SK-N-SH (cell line): Measurements from ENCODE around the gene MADD. TPM values are rescaled to one million over a fixed set of nuclear protein-coding genes. Genes with fewer than 3 reads are reported as not detected.

Source experiments
- CTCF ChIA-PET: fragments of 300-600, 350-600 bp; formaldehyde crosslinking; extraction: SDS; loops from one replicate; lab custom pipeline; 2021; lab: Yijun Ruan, JAX
- POLR2A ChIA-PET: fragments of 350-600 bp; sonication (Branson Sonifier 250); formaldehyde crosslinking; extraction: SDS; loops from one replicate; lab custom pipeline; 2020; ENCODE audit warnings: antibody characterized with exemption, inconsistent platforms; lab: Yijun Ruan, JAX
- DNase-seq: peaks from one replicate; pipeline ENCODE4 v3.0.0; 2012
- H2AFZ ChIP-seq: fragments of 200-600 bp; sonication (generic); 2 replicates; pipeline ENCODE4 v1.8.1; 2016; ENCODE audit warnings: antibody characterized with exemption, mild to moderate bottlenecking, low read depth
- H3F3A ChIP-seq: fragments of 200-600 bp; sonication (generic); replicated peaks from 2 replicates; pipeline ENCODE3; 2016; ENCODE audit warnings: antibody characterized with exemption, mild to moderate bottlenecking; ENCODE audit not compliant: insufficient read depth
- H3K27ac ChIP-seq, 2 experiments: fragments of 200-500 bp in 1 of 2; fragments of 200-600 bp in 1 of 2; sonication (Bioruptor generic) in 1 of 2; sonication (generic), shearing (Covaris generic) in 1 of 2; 2 replicates each; pipeline versions ENCODE4 v1.5.1 to v1.6.1; 2014 to 2016; ENCODE audit warnings: low read depth in 2 of 2, inconsistent platforms in 1 of 2, low read length in 1 of 2, mild to moderate bottlenecking in 1 of 2, mixed read lengths in 1 of 2
- H3K27me3 ChIP-seq: fragments of 200-600 bp; sonication (generic), shearing (Covaris generic); 2 replicates; pipeline ENCODE4 v1.6.1; 2016; ENCODE audit warnings: mixed run types; ENCODE audit not compliant: insufficient read depth
- H3K36me3 ChIP-seq, 2 experiments: fragments of 200-500 bp in 1 of 2; fragments of 200-600 bp in 1 of 2; sonication (Bioruptor generic) in 1 of 2; sonication (generic) in 1 of 2; replicated peaks in 1 of 2; 2 replicates each; pipeline versions ENCODE3 to v1.5.1; 2014 to 2016; ENCODE audit warnings: low read length in 1 of 2, mild to moderate bottlenecking in 1 of 2; ENCODE audit not compliant: insufficient read depth in 2 of 2, control insufficient read depth in 1 of 2
- H3K4me1 ChIP-seq, 2 experiments: fragments of 200-500 bp in 1 of 2; fragments of 200-600 bp in 1 of 2; sonication (Bioruptor generic) in 1 of 2; sonication (generic), shearing (Covaris generic) in 1 of 2; 2 replicates each; pipeline versions ENCODE4 v1.5.1 to v1.6.1; 2014 to 2016; ENCODE audit warnings: low read depth in 1 of 2, low read length in 1 of 2, mixed run types in 1 of 2; ENCODE audit not compliant: insufficient read depth in 2 of 2, control insufficient read depth in 1 of 2
- H3K4me2 ChIP-seq: fragments of 200-600 bp; sonication (generic), shearing (Covaris generic); 2 replicates; pipeline ENCODE4 v1.6.1; 2017; ENCODE audit warnings: mixed run types
- H3K4me3 ChIP-seq, 2 experiments: fragments of 200-500 bp in 1 of 2; fragments of 200-600 bp in 1 of 2; sonication (Bioruptor generic) in 1 of 2; sonication (generic), shearing (Covaris generic) in 1 of 2; 2 replicates each; pipeline versions ENCODE4 v1.5.1 to v1.8.1; 2014 to 2016; ENCODE audit warnings: low read depth in 2 of 2, inconsistent platforms in 1 of 2, low read length in 1 of 2, mild to moderate bottlenecking in 1 of 2, mixed read lengths in 1 of 2, moderate library complexity in 1 of 2
- H3K79me2 ChIP-seq: fragments of 200-600 bp; sonication (generic); 2 replicates; pipeline ENCODE4 v1.8.1; 2017; ENCODE audit warnings: mild to moderate bottlenecking; ENCODE audit not compliant: insufficient read depth
- H3K9ac ChIP-seq: fragments of 200-600 bp; sonication (generic); 2 replicates; pipeline ENCODE4 v1.6.1; 2017; ENCODE audit warnings: mixed run types
- H3K9me2 ChIP-seq: fragments of 200-600 bp; sonication (generic); 2 replicates; pipeline ENCODE4 v1.6.1; 2017; ENCODE audit warnings: mixed run types
- H3K9me3 ChIP-seq: fragments of 200-600 bp; sonication (generic); 2 replicates; pipeline ENCODE4 v1.6.1; 2017; ENCODE audit warnings: mixed run types, mild to moderate bottlenecking, moderate library complexity
- H4K20me1 ChIP-seq: fragments of 200-600 bp; sonication (generic); 2 replicates; pipeline ENCODE4 v1.6.1; 2017; ENCODE audit warnings: mild to moderate bottlenecking, mixed run types; ENCODE audit not compliant: insufficient read depth
- CHD2 ChIP-seq: fragments of 150-350 bp; IDR thresholded peaks from 2 replicates; pipeline ENCODE4 v1.6.1; 2018; ENCODE audit warnings: low read length; ENCODE audit not compliant: partially characterized antibody
- CTCF ChIP-seq: fragments of 200-600 bp; sonication (generic); IDR thresholded peaks from 2 replicates; pipeline ENCODE4 v1.6.1; 2017; ENCODE audit warnings: antibody characterized with exemption, mild to moderate bottlenecking, moderate library complexity
- ELF1 ChIP-seq: IDR thresholded peaks from 2 replicates; pipeline ENCODE4 v1.4.0; 2012
- FOXJ3 ChIP-seq: sonication (generic); formaldehyde crosslinking; IDR thresholded peaks from 2 replicates; pipeline ENCODE4 v1.5.1; 2020; ENCODE audit warnings: mild to moderate bottlenecking, missing genetic modification reagents
- GATA2 ChIP-seq: sonication (generic); formaldehyde crosslinking; IDR thresholded peaks from 2 replicates; pipeline ENCODE4 v1.5.0; 2020; ENCODE audit warnings: mild to moderate bottlenecking, missing genetic modification reagents
- IRF3 ChIP-seq: fragments of 150-350 bp; IDR thresholded peaks from 2 replicates; pipeline ENCODE4 v1.6.1; 2016; ENCODE audit warnings: mild to moderate bottlenecking, low read depth, low read length
- MAX ChIP-seq: IDR thresholded peaks from 2 replicates; pipeline ENCODE4 v1.4.0; 2012; ENCODE audit warnings: low read depth
- NFIC ChIP-seq: IDR thresholded peaks from 2 replicates; pipeline ENCODE4 v1.4.0; 2012; ENCODE audit warnings: borderline replicate concordance
- POLR2AphosphoS5 ChIP-seq: IDR thresholded peaks from 2 replicates; pipeline ENCODE4 v1.6.1; 2012; ENCODE audit warnings: low read depth, low read length
- WGBS: methylation state at CpG from one replicate; pipeline ENCODE4 v1.1.6; 2017; ENCODE audit warnings: low lambda C conversion rate; 5-methylcytosine and 5-hydroxymethylcytosine counted together
- polyA plus RNA-seq, 3 experiments: library from polyadenylated mRNA; depleted of rRNA; stranded (reverse); fragments of >200 nt; gene quantifications; 2 replicates each; pipeline ENCODE4 v1.2.3, GENCODE V29; 2012

The MADD gene
- polyA plus RNA-seq, 1 of the 3 experiments (the other 2 are of a cell fraction): 16.4 TPM

- no peak overlapping the region for H3K27ac ChIP-seq
- no peaks in the 10 kb centered on the region for H3K9me2 ChIP-seq
- no peaks in the 10 kb centered on the region for H4K20me1 ChIP-seq
- TF ChIP-seq ELF1: no peak
- TF ChIP-seq CTCF: no peak
- TF ChIP-seq FOXJ3 (CRISPR knock-in tag): no peak
- no peak for TF ChIP-seq IRF3
- no peak for TF ChIP-seq GATA2 (CRISPR knock-in tag)
- no peak for TF ChIP-seq NFIC
- TF ChIP-seq POLR2AphosphoS5: no peak
- TF ChIP-seq MAX: no peak
- H2AFZ ChIP-seq: no peak overlapping the region
- H3K9ac ChIP-seq: no peak overlapping the region
- H3K4me1 ChIP-seq: no peaks in the 10 kb centered on the region
- WGBS: 60% methylated on average over 4 of the region's 4 CpGs
- H3K27me3 ChIP-seq: no peaks in the 10 kb centered on the region
- DNase-seq: no peak
- no peaks in the 10 kb centered on the region for H3K9me3 ChIP-seq
- no peaks in the 10 kb centered on the region for H3K79me2 ChIP-seq
- POLR2A ChIA-PET: no interaction called here
- H3K4me2 ChIP-seq: no peak overlapping the region
- H3K36me3 ChIP-seq: no peaks in the 10 kb centered on the region
- H3F3A ChIP-seq: no peaks in the 10 kb centered on the region
- CTCF ChIA-PET: interaction anchor here (1.2 to 1.4 kb wide), 2 partner anchors 18 to 20 kb away, joined by 4 to 7 read pairs; no protein-coding TSS in a partner anchor
- H3K4me3 ChIP-seq: no peak overlapping the region
Observed at GRCh38 chr11:47336595-47336994, 66.7 kb downstream of the MADD start.

GRCh38 chr11:47337229-47337924, 67.4 kb downstream of the MADD start:
- Histone ChIP-seq H2AFZ (no peak overlapping the region), H3K79me2 (no peaks in the 10 kb centered on the region), H4K20me1 (no peaks in the 10 kb centered on the region), H3F3A (no peaks in the 10 kb centered on the region), H3K4me3 (no peak overlapping the region), H3K27ac (no peak overlapping the region), H3K36me3 (no peaks in the 10 kb centered on the region), H3K9ac (no peak overlapping the region), H3K9me2 (no peaks in the 10 kb centered on the region), H3K4me1 (no peaks in the 10 kb centered on the region), H3K27me3 (no peaks in the 10 kb centered on the region), H3K9me3 (no peaks in the 10 kb centered on the region), H3K4me2 (no peak overlapping the region)
- TF ChIP-seq CHD2: no peak
- CTCF ChIA-PET: interaction anchor here (1.2 kb wide), 1 partner anchor 17 kb away, joined by 7 read pairs; no protein-coding TSS in a partner anchor
- POLR2A ChIA-PET: no interaction called here
- 86% methylated on average over 31 of the region's 34 CpGs for WGBS
- DNase-seq: no peak
